GM18508 (cell line): ENCODE data around the gene CEMIP2.
"Not testable (repeated sequence)": the region's sequence is repeated elsewhere in the genome, so short reads cannot be mapped to it uniquely, and the experiment has no call there.

Experiments
- ATAC-seq: cut with Tn5 transposase; IDR thresholded peaks from one replicate; pipeline ENCODE4 v1.9.1; 2021; ENCODE audit warnings: moderate number of reproducible peaks; ENCODE audit not compliant: insufficient read depth, unreplicated experiment

Gene CEMIP2

DNA sequence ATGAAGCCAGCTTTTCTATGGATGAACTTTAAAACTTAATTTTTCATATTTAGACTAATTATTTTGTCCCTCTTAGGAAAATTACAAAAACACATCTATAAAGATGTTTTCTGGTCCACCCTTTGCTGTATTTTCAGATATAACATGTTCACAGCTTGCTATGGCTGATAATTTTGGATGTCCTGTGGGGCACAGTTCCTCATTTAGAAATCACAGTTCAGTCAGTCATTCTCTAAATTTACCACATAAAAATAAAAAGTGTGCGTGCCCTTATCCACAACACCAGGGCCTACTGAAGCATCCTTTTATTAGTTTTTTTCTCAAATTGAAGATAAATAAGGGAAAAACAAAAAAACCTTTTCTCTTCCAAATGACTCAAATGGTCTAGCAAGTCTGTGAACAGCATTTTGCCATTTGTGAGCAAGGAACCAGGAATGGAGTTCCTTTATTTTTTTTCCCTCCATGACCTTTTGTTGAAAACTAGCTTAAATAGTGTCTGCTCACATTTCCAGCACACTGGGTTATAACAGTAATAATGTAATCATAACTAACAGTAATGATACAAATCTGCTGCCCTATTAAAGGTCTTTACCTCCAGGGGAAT, 87.1 kb downstream of the CEMIP2 start:
- no peak for ATAC-seq

DNA sequence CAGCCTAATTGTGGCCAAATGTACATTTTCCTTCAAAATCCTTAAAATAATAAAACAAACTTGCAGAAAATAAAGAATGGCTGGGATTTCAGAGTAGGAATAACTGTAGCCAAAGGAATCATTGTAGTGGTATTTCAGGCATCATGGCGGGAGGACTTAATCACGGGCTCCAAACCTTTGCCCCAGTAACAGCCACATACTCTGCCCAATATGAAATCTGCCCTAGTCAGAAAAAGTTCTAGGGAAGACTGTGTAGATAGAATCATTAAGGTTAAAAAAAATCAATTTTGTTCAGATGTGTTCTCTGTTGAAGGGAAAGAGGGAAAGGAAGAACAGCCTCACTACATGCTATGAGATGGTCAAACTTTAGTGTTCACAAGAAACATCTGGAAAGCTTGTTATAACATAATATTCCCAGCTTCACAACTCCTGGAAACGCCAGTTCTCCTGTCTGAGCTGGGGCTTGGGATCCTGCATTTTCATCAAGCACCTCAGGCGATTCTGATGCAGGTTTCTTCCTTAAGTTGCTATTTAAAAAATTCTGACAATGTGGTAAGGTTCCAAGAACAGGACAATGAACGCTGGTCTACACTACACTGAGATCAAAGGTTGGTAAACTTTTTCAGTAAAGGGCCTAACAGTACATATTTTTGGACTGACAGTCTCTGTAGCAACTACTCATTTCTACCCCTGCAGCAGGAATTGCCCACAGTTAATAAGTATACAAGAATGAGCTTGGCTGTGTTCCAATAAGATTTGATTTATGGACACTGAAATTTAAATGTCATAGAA, 87.9 kb downstream of the CEMIP2 start:
- ATAC-seq, result peak; percentile 39

DNA sequence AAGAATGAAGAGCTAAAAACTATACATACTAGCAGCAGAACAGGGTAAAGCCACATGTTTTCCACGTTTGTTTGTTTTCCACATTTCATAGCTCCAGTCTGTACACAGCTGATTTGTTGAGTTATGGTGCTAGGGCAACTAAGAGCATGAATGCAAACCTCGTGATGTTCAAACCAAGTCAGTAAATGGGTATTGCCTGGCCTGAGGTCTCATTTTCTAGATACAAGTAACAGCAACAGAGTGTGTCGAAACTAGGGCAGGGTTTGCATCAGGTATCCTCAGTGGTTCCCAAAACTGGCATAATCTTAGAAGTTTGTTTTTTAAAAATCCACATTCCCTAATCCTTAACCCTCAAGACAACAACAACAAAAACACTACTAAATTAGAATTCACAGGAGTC, 89.3 kb downstream of the CEMIP2 start:
- ATAC-seq, result no peak

DNA sequence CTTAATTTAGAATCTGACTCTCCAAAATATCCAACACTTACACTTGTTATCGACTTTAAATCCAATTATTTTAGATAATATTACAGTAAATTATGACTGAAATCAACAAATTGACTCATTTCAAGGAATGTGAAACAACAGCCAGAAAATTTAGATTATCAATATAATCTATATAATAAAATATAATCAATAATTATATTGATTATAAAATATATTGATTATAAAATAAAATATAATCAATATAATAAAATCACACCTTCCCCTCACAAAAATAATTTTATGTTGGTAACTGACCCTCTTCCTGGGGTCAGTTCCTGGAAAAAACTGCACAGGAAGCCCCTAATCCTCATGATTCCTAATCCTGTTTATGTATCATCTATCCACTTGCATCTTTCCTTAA, 91.1 kb downstream of the CEMIP2 start:
- ATAC-seq, result no peak

DNA sequence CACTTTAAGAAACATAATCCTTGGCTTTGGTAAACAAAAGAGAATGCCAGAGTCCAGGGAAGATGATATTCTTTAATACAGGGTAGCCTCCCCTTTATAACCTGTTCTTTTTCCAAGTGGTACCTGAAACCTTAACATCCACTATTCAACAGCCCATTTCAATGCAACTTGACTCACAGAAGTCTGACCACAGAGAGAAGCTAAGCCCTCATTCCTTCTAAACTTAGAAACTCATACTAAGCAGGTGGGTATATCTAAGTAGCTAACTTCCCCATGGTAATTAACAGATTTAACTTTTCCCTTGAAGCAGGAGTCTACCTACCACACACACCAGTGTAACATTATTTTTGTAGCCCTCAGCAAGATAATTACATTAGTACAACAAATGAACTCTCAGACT, 91.9 kb downstream of the CEMIP2 start:
- ATAC-seq, result peak; percentile 48

DNA sequence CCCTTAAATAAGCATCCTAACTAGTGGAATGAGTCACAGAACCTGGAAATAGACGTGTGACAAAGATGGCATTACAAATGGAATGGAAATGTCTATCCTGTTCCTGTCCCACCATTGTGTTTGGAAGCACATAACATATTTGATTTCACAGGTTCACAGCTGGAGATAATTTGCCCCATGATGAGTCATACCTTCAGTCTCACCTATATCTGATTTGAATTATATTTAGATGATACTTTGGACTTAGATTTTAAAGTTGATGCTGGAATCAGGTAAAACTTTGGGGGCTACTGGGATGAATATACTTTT, 92.5 kb downstream of the CEMIP2 start:
- ATAC-seq, result no peak

DNA sequence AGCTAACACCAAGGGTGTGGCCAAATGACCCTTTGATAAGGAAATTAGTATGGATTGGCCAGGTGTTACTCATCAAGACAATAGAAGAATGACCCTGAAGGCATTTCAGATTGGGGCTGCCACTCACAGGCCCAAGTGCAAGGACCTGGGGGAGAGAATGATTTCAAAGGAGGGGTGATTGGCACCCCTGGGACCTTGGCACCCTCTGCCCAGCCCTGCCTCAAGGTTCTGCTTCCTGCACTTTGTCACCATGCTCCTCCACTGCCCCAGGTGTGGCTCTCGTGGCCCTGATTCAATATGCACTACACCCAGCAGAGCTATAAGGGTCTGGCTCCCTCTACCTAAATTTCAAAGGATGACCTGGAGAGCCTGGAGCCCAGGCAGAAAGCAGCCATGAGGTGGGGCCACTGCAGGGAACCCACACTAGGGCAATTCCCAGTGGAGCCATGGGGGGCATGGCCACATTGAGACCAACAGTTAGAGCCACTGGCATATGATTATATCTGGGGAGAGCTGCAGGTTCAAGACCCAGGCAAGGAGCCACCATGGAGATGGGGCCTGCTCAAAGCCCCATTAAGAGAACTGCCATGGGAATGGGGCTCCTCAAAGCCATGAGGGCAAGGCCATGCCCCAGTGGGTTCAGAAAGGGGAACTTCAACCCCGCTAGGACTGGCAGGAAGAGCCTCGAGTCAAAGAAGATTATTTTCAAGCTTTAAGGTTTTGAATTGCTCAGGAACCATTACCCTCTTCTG, 93.0 kb downstream of the CEMIP2 start:
- no peak for ATAC-seq

DNA sequence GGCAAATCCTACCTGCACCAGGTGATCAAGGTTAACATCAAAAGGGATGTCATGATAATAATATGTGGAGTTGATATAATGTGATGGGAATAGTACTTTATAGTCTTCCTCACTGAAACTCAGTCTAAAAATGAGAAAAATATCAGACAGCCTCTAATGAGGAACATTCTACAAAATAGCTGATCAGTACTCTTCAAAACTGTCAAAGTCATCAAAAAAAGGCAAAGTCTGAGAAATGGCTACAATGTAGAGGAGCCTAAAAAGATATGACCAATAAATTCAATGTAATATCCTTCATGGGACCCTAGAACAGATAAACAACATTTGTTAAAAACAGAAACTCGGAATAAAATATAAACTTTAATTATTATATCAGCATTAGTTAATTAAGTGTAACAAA, 95.7 kb downstream of the CEMIP2 start:
- ATAC-seq, result no peak

DNA sequence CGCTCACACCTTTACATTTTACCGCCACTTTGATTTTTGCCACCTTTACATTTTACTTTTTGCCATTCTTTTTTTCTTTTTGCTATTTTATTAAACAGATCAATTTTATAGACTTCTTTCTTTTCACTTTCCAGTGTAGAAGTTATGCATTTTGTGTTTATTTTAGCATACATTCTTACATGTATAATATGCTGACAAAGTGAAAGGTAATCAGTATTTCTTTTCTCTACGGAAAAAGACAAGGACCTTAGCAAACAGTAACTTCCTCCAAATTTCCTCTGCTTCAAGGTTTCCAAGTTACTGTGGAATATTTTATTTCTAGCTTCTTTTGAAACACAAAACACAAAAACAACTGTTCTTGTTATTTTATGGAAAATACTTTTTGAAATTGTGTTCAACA, 97.0 kb downstream of the CEMIP2 start:
- no peak for ATAC-seq

DNA sequence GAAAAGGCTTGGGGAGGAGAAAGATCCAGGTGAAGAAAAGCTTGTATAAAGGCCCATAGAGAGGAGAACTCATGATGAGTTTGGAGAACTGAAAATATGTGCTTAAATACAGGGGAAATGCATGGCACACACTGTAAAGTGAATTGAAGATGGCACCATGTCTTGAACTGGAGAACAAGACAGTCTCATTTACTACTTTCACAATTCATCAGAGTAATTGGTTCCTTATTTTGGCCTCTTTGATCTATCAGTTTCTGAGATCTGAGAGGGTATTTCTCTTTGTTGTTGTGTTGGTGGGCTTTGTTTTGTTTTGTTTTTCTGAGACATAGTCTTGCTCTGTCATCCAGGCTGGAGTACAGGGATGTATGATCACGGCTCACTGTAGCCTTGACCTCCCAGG, 98.2 kb downstream of the CEMIP2 start:
- no peak for ATAC-seq

DNA sequence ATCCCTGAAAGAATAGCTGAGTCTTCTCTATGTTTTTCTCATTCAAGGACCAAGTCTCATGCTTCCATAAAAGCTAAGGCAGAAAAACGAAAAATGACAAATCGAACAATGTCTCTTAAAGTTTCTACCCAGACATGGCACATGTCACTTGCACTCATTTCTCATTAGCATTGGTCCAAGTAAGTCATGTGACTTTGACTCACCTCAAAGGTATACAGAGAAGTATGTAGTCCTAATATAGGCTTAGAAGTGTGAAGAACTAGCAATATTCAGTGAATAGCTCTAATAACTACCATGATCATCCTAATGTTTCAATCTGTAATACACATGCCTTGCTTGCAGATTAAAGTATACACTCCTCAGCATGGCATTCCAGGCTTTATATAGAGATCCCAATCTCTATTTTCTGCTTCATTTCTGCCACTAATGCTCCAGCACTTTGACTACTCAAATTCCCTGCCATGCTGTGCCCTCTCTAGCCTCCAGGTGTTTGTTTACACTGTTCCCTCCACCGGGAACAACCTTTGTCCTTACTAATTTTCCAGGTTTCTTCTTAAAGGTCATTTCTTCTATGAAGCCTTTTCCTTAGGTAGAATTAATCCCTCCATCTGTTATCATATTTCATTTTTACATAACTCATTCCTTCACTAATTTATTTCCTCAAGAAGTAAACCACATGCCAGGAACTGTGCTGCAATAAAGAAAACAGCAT, 98.9 kb downstream of the CEMIP2 start:
- no peak for ATAC-seq

DNA sequence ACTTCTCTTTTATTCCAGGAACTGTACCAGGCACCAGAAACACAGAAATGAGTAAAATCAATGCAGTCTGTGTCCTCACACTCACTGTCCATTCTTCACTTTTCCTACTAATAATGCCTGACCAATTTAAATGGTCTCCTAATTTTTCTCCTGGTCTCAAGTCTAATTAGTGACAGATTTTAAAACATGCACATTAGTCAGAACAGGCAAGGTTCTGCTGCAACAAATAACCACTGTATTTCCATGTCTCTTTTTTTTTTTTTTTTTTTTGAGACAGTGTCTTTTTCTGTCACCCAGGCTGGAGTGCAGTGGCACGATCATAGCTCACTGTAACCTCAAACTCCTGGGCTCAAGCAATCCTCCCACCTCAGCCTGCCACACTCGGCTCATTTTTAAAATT, 99.6 kb downstream of the CEMIP2 start:
- no peak for ATAC-seq

DNA sequence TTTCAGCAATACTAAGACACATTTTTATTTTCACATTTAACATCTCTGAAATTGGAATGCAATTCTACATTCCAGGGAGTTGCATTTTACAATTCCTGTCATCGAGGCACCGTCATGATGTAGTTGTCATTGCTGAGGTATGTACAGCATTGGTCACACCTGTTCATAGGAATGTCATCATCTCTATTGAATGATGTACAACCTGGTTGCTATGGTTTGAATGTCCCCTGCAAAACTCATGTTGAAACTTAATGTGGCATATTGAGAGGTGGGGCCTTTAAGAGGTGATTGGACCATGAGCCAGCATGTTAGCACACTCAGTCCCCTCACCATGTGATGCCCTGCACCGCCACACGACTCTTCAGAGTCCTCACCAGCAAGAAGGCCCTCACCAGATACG, 103.1 kb downstream of the CEMIP2 start:
- no peak for ATAC-seq

DNA sequence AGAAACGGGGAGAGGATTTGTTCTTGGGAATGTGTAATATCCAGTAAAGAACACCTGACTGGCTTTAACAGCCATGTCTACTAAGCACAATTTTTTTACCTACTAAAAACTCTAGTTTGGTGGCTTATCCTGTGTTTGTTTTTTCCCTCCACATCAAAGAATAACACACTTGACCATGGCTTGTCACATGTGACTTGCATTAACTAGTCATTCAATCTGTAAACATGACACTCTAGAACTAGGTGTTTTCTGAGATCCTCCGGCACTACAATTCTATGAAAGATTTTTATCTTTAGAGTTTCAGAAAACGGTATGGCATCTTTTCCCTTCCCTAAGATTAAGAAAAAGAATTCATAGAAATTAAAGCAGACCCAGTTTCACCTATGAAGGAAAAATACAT, 103.7 kb downstream of the CEMIP2 start:
- no peak for ATAC-seq

DNA sequence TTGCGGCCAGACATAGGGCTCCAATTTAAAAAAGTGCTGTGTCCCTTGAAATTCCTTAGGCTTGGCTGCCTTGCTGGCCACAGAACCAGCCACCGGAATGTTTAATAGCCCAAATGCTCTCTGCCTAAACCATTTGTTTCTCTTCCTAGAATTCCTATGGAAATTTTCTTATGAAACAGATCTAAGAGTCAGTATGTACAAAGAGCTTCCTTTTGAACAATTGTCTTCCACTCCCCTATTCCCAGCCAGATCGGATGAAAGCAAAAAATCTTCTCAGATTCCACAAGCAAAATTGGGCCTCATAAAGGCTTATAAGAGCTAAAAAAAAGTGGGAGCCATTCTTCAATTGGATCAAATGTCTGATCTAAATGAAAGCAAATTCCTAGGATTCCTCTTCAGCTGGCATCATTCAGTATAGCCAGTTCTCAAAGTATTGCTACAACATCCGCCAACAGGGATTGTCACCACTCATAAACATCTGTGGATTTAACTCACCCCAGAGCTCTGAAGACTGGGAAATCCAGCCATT, 104.3 kb downstream of the CEMIP2 start:
- no peak for ATAC-seq

DNA sequence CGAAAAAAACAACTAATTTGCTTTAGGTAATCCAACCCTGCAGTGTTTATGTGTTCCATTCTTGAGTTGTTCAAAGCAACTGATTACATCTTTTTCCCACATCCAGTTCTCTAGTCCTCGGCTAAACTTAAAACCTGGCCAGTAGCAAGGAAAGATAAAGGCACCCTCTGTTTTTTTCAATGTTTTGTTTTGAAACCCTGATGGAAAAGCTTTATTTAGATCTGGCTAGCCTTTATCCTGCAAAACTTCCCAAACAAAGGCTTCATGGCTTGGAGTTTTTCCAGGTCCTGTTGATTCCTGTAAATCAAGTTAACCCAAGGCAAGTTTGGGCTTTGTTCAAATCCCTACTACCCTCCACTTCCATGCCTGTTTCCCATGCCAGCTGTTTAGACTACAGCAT, 105.1 kb downstream of the CEMIP2 start:
- no peak for ATAC-seq

DNA sequence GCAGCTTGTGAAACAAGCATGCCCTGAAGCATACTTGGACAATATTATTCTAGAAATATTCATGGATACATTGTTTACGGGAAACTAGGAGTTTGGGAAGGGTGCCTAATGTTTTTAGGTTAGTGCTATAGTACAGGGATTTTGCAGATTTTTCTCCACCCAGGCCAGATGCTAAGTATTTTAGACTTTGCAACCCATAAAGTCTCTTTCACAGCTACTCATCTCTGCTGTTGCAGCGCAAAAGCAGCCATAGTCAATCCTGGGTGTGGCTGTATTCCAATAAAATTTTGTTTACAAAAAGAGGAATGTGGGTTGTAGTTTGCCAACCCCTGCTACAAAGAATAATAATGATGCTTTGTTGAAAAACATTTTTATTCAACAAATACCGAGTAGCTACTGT, 106.2 kb downstream of the CEMIP2 start:
- ATAC-seq, result no peak

DNA sequence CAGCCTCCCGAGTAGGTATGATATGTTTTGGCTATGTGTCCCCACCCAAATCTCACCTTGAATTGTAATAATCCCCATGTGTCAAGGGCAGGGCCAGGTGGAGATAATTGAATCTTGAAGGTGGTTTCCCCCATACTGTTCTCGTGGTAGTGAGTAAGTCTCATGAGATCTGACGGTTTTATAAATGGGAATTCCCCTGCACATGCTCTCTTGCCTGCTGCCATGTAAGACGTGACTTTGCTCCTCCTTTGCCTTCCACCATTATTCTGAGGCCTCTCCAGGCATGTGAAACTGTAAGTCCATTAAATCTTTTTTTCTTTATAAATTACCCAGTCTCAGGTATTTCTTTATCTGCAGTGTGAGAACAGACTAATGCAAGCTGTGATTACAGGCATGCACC, 111.0 kb downstream of the CEMIP2 start:
- ATAC-seq, result not testable (repeated sequence)

DNA sequence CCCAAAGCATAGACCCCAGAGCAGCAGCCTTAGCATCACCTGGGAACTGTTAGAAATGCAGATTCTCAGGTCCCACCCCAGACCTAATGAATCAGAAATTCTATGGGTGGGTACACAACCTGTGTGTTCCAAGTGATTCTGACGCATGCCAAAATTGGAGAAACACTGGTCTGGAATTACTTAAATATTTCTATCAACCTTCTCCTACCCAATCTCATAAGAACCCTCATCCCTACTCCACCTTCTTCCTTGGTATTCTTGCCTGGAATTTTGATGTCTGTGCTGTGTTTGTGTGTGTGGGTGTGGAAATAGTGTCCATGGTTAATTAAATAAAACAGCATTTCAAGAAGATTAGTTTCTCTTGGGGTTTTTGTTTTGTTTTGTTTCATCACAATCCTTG, 111.8 kb downstream of the CEMIP2 start:
- ATAC-seq, result no peak

DNA sequence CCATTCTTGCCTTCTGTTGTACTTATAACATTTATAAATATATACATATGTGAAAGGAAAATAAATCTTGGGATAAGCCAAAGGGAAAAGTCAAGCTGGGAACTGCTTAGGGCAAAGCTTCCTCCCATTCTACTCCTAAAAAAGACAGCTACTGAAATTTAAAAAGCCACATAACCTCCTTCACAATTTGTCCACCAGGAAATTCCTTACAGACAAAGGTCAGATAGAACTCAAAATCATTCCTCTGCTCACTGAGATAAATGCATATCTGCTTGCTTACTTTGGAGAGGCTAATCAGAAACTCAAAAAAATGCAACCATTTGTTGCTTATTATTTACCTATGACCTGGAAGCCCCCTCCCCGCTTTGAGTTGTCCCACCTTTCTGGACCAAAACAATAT, 112.5 kb downstream of the CEMIP2 start:
- no peak for ATAC-seq

DNA sequence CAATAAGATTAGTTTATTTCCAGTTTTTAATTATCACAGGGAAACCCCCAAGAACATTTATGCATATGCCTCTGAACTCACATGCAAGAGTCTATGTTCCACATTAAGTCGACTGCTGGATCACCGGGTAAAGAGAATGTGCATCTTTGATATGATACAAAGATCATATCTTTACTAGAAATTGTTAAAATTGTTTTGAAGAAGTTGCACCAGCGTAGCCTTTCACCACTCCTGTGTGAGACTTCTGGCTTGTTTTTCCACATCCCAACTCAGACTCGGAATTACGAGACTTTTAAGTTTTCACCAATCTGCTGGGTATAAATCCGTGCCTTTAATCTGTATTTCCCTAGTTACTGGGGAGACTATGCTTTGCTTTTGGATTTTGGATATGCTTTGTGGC, 113.2 kb downstream of the CEMIP2 start:
- ATAC-seq, result no peak
